Stomach (tissue), 9 donors: ENCODE measurements around the gene CCSAP. TPM values are rescaled to one million over a fixed set of nuclear protein-coding genes. Genes with fewer than 3 reads are reported as not detected.
"Not testable (repeated sequence)": the region's sequence is repeated elsewhere in the genome, so short reads cannot be mapped to it uniquely, and the experiment has no call there.

Experiments used
- DNase-seq, 2 donors: peaks; one replicate each; pipeline versions ENCODE4 v3.0.0 to v3.0.0-alpha.2; 2013 to 2019
- H3K27ac ChIP-seq, 5 donors: fragments of 200-600 bp in 4 of 5; sonication (generic) in 4 of 5; one replicate each; pipeline ENCODE4 v1.5.1; 2013 to 2019; ENCODE audit warnings: mild to moderate bottlenecking in 1 of 5, moderate library complexity in 1 of 5
- H3K27me3 ChIP-seq, 3 donors: fragments of 200-600 bp; sonication (generic); one replicate each; pipeline ENCODE4 v1.5.1; 2017 to 2019; ENCODE audit warnings: mixed run types in 1 of 3
- H3K36me3 ChIP-seq, 4 donors: fragments of 200-600 bp; sonication (generic); 1 replicate in 3 of 4; 2 replicates in 1 of 4; pipeline ENCODE4 v1.5.1; 2016 to 2019
- H3K4me1 ChIP-seq, 4 donors: fragments of 200-600 bp; sonication (generic); one replicate each; pipeline ENCODE4 v1.5.1; 2016 to 2019
- H3K4me3 ChIP-seq, 4 donors: fragments of 200-600 bp; sonication (generic) in 3 of 4; one replicate each; pipeline ENCODE4 v1.5.1; 2016 to 2019; ENCODE audit warnings: mild to moderate bottlenecking in 1 of 4
- H3K9me3 ChIP-seq, 4 donors: fragments of 200-600 bp; sonication (generic); one replicate each; pipeline ENCODE4 v1.5.1; 2016 to 2019
- CTCF ChIP-seq, 7 experiments: fragments of 450-650 bp in 4 of 7; fragments of 200-600 bp in 3 of 7; sonication (generic) in 3 of 7; IDR thresholded peaks; one replicate each; pipeline ENCODE4 v1.5.1; 2016 to 2019; ENCODE audit warnings: antibody characterized with exemption in 7 of 7, control low read depth in 2 of 7, mild to moderate bottlenecking in 1 of 7
- EP300 ChIP-seq: sonication (generic); formaldehyde crosslinking; IDR thresholded peaks from one replicate; pipeline ENCODE4 v1.6.1; 2017; ENCODE audit warnings: antibody characterized with exemption
- POLR2A ChIP-seq, 4 donors: fragments of 450-650 bp; IDR thresholded peaks; one replicate each; pipeline ENCODE4 v1.6.1; 2016; ENCODE audit warnings: antibody characterized with exemption in 4 of 4, control low read depth in 2 of 4, mild to moderate bottlenecking in 1 of 4, moderate library complexity in 1 of 4
- POLR2AphosphoS5 ChIP-seq, 3 donors: sonication (generic); formaldehyde crosslinking; IDR thresholded peaks; one replicate each; pipeline ENCODE4 v1.6.1; 2016; ENCODE audit warnings: antibody characterized with exemption in 3 of 3
- WGBS, 5 donors: extraction: QIAGEN DNeasy Blood & Tissue Kit in 3 of 5; methylation state at CpG; one replicate each; pipeline versions ENCODE4 v1.1.5 to v1.1.7; 2013 to 2018; 5-methylcytosine and 5-hydroxymethylcytosine counted together
- intact Hi-C: fragments of 100-400 bp; cut with DNase I; formaldehyde crosslinking; loops from one replicate; pipeline ENCODE4 v1.15.1; 2023; ENCODE audit warnings: low total_unique reads
- polyA plus RNA-seq, 3 donors: library from polyadenylated mRNA; stranded (reverse); fragments of 200-250 nt; gene quantifications; one replicate each; pipeline ENCODE4 v1.2.3, GENCODE V29; 2013
- total RNA-seq, 5 donors: library from RNA; depleted of rRNA; stranded (reverse); fragments of >200 nt; gene quantifications; one replicate each; pipeline versions ENCODE4 v1.1.0 to v1.2.3, GENCODE V29; 2014 to 2016
- donor health status: healthy with polysubstance abuse.
- donor health status: Bipolar disorder and iron deficiency.
- donor health status: healthy.

Gene CCSAP
- total and polyA plus RNA-seq, 8 donors: 0.61 to 10.5 (median 3.4) TPM

GRCh38 chr1:229293528-229294204 lies 49.2 kb downstream of the CCSAP start:
- H3K27me3 ChIP-seq: no peaks in the 10 kb centered on the region
- intact Hi-C loops: no loop called here
- H3K9me3 ChIP-seq: no peaks in the 10 kb centered on the region
- 93 to 95% (median 93%) methylated on average over 10 of the region's 10 CpGs for WGBS, 5 donors
- H3K27ac ChIP-seq: no peak overlapping the region
- TF ChIP-seq EP300 (no peak), CTCF (IDR thresholded peaks at IDR 0.05) (no peak), POLR2AphosphoS5 (IDR thresholded peaks at IDR 0.05) (no peak), POLR2A (IDR thresholded peaks at IDR 0.05) (no peak)
- no peak for DNase-seq
- peaks cover 13 to 76% (median 61%) of the 10 kb centered on the region in 4 donors for H3K36me3 ChIP-seq
- H3K4me3 ChIP-seq: no peak overlapping the region
- peaks cover 0 to 7% (median 0%) of the 10 kb centered on the region in 4 donors for H3K4me1 ChIP-seq

- H3K27ac ChIP-seq, H3K27me3 ChIP-seq, H3K4me3 ChIP-seq, intact Hi-C loops, DNase-seq, H3K9me3 ChIP-seq: not testable (repeated sequence)
- H3K36me3 ChIP-seq: peaks cover 13 to 58% (median 47%) of the 10 kb centered on the region in 4 donors
- peaks cover 0 to 22% (median 8%) of the 10 kb centered on the region in 4 donors for H3K4me1 ChIP-seq
- WGBS, 5 donors: 97 to 100% (median 100%) methylated on average over 3 to 4 of the region's 4 CpGs
Observed at GRCh38 chr1:229291686-229292085, 51.2 kb downstream of the CCSAP start.

GRCh38 chr1:229288516-229288915 lies 54.3 kb downstream of the CCSAP start:
- H3K27me3 ChIP-seq: no peaks in the 10 kb centered on the region
- no peak overlapping the region for H3K27ac ChIP-seq
- peaks cover 0 to 41% (median 24%) of the 10 kb centered on the region in 4 donors for H3K4me1 ChIP-seq
- no peaks in the 10 kb centered on the region for H3K9me3 ChIP-seq
- peaks cover 13 to 42% (median 39%) of the 10 kb centered on the region in 4 donors for H3K36me3 ChIP-seq
- no peak for DNase-seq
- TF ChIP-seq CTCF (IDR thresholded peaks at IDR 0.05): no peak
- no peak for TF ChIP-seq POLR2A (IDR thresholded peaks at IDR 0.05)
- no peak for TF ChIP-seq POLR2AphosphoS5 (IDR thresholded peaks at IDR 0.05)
- no peak for TF ChIP-seq EP300
- H3K4me3 ChIP-seq: no peak overlapping the region
- WGBS, 5 donors: 68 to 85% (median 83%) methylated on average over 1 of the region's 1 CpG
- intact Hi-C loops: no loop called here

- Histone ChIP-seq H3K4me1 (peaks cover 0 to 52% (median 26%) of the 10 kb centered on the region in 4 donors), H3K27ac (no peak overlapping the region), H3K27me3 (no peaks in the 10 kb centered on the region), H3K36me3 (peaks cover 13 to 34% (median 28%) of the 10 kb centered on the region in 4 donors), H3K9me3 (no peaks in the 10 kb centered on the region), H3K4me3 (no peak overlapping the region)
- intact Hi-C loops: no loop called here
- DNase-seq: no peak
- WGBS, 5 donors: 79 to 92% (median 87%) methylated on average over 1 of the region's 1 CpG
- TF ChIP-seq POLR2A (IDR thresholded peaks at IDR 0.05): no peak
- TF ChIP-seq EP300: no peak
- no peak for TF ChIP-seq CTCF (IDR thresholded peaks at IDR 0.05)
- TF ChIP-seq POLR2AphosphoS5 (IDR thresholded peaks at IDR 0.05): no peak
Observed at GRCh38 chr1:229287267-229287666, 55.6 kb downstream of the CCSAP start.
